Heart left ventricle (tissue), 13 donors: ENCODE results near the gene DPY19L1.

Experiments
- CTCF ChIP-seq, 12 donors: fragments of 200-600 bp; sonication (generic) in 4 of 12; IDR thresholded peaks; one replicate each; pipeline versions ENCODE4 v1.5.0 to v1.8.0; 2018 to 2022; ENCODE audit warnings: antibody characterized with exemption in 12 of 12, mild to moderate bottlenecking in 5 of 12
- POLR2A ChIP-seq, 2 donors: fragments of 450-650 bp; IDR thresholded peaks; one replicate each; pipeline ENCODE4 v1.6.1; 2017; ENCODE audit warnings: antibody characterized with exemption in 2 of 2, mild to moderate bottlenecking in 2 of 2, moderate library complexity in 2 of 2
- donor health status: ischemic (EF 13 %, LVEDD 7.1; RV severe dilation, severe dysfunction).
- donor health status: DM: no; HTN: yes; CAD: no.
- donor health status: DM: no; HTN: no; CAD: no.
- donor health status: ischemic (EF 25% LVEDD 6.9; RV normal size, moderate dysfunction).
- donor health status: ischemic (EF 25% LVEDD 5.7; RV mildly dilated, moderate dysfunction).
- donor health status: ischemic (EF 35%, LVEDD 5.7; RV mildly dilated, moderate dysfunction).
- donor health status: nonischemic (EF 11% LVEDD 7.7; RV severe dilation, severe dysfunction).
- donor health status: DM: yes; HTN: yes; CAD: no.
- donor health status: PGD.
- donor health status: ischemic (EF 29% LVEDD 5.4; RV normal size, mild dysfunction).
- donor health status: nonischemic (EF 23%, LVEDD 6.1; RV moderate dilation, normal function).

- no peak for TF ChIP-seq POLR2A (IDR thresholded peaks at IDR 0.05)
- no peak for TF ChIP-seq CTCF (IDR thresholded peaks at IDR 0.05)
Observed at GRCh38 chr7:35019801-35020200, 17.5 kb downstream of the DPY19L1 start.
